HG03095 (cell line): ENCODE results near the gene SPP2.

Experiments used
- ATAC-seq: cut with Tn5 transposase; IDR thresholded peaks from one replicate; pipeline ENCODE4 v1.9.1; 2021; ENCODE audit warnings: moderate library complexity; ENCODE audit not compliant: unreplicated experiment

The SPP2 gene

DNA sequence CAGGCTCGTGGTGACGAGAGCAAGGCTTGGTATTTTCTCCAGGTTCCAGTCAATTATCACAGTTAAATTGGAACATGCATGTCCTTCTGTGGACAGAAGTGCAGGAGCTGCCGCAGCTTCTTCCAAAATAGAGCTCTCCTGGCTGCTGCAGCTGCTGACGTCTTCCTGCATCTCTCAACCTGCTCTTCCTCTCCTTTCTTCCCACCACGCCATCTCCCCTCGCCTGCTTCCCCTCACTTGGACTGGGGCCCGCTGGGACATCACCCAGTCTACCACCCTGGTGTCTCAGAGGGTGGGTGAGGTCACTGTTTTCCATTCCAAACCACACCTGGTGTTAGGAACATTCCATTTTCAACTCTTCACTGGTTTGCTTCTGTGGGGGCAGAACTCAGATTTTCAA, 41.4 kb downstream of the SPP2 start:
- no peak for ATAC-seq

DNA sequence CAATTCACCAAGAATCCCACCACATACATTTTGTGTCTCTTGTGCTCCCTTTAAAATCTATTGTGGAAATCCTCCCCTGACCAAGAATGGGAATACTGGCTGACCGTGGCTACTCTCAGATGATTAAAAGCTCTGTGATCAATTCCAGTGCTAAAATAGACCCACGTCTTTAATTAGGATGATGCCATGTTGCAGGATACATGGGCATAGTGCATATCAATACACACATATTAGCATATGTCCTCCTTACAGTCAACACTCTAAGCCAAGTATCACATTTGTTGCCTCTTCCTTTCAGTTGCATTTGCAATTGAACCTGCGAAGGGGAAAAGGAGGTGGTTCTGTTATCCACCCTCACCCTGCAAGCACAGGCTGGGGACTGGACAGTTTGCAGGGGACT, 41.8 kb downstream of the SPP2 start:
- no peak for ATAC-seq

DNA sequence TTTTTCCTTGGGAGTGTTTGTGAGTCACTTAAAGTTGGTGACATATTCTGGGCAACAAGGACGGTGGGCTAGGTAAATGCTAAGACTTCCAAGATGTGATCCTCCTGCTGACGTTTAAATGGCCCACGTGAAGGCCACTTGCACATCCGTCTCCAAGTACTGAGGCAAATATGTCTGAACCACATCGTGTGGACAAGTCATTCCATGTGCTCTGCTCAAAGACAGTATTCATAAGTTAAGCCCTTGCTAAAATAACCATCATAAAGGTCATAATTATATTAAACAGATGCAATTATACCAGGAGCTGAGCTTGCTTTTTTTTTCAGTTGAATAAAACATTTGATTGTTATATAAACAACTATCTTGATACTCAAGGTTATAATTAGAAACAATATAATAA, 44.8 kb downstream of the SPP2 start:
- no peak for ATAC-seq

DNA sequence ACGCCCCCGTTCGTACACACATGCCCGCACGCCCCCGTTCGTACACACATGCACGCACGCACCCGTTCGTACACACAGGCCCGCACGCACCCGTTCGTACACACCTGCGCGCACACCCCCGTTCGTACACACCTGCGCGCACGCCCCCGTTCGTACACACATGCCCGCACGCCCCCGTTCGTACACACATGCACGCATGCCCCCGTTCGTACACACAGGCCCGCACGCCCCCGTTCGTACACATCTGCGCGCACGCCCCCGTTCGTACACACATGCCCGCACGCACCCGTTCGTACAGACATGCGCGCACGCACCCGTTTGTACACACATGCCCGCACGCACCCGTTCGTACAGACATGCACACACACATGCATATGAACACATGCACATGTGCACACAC, 45.7 kb downstream of the SPP2 start:
- ATAC-seq: no peak

DNA sequence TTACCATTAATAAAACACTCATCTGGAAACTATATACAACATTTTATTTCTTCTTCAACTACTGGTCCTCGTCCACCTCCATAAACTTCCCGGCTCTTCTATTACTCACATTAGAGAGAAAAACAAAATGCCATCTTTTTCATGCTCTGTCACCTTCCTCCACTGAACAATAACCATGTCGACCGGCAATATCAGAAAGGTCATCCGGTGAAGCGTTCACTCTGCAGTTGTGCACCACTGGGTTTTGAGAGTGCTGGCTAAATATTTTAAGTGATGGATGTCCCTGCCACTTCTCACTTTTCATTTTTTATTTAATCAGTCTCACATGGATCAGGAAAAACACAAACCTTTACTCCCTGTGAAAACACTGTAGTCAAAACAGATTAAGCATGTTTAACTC, 48.2 kb downstream of the SPP2 start:
- no peak for ATAC-seq

DNA sequence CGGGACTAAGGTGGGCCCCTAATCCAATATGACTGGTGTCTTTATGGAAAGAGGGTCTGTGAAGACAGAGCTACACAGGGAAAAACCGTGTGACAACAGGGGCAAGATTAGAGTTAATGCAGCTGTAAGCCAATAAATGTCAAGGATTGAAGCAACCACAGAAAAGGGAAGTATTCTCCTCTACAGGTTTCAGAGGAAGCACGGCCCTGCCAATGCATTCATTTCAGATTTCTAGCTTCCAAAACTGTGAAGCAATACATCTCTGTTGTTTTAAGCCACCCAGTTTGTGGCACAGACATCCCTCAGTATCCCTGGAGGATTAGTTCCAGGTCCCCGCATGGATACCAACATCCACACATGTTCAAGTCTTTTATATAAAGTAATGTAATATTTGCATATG, 48.8 kb downstream of the SPP2 start:
- no peak for ATAC-seq

DNA sequence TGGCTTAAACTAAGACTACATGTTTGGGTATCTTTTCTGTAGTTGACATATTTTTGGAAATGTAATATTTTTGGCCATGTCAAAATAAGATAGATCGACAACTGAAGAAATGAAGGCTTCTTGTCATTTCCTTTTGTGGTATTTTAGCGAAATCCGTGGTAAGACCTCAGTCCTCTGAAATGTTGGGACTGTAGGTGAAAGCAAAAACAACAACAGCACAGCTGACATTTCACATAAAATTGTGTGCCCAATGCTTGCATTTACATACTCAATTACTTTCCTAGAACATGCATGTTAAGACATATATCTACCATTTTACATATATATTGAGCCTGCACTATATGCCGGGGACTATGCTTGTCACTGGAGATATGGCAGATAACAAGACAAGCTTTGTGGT, 50.2 kb downstream of the SPP2 start:
- ATAC-seq: no peak

DNA sequence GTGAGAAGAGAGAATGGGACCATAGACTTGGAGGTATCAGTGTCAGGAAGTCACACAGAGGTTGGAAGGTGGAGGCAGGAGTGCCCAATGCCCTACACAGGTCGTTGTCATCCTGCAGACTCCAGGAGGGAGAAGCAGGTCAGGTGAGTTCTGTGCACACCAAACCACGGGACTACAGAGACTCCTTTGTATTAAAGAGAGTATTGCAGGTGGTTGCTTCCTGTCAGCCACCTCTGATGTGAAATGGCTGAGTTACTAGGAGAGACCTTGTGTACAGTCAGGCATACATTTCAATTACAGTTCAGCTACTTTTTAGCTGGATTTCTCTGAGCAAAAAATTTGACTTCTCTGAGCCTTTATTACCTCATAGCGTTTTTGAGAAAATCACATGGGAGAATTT, 51.6 kb downstream of the SPP2 start:
- ATAC-seq: no peak

DNA sequence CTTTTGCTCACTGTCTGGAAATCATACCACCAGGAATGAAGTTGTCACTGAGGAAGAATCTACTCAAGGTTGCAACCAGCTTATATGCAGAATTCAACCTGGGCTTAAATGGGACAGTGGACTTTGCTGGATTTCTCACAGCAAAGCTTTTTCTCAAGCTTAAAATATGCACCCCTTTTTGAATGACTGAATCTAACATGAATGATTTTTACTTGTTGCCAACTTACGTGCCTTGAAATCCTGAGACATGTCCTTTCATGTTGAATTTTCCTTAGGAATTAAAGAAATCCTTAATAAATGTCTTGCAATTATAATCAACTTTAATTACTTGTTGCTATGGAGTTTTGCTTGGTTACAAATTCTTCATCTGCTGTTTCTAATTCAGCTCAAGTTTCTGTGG, 57.4 kb downstream of the SPP2 start:
- ATAC-seq: no peak

DNA sequence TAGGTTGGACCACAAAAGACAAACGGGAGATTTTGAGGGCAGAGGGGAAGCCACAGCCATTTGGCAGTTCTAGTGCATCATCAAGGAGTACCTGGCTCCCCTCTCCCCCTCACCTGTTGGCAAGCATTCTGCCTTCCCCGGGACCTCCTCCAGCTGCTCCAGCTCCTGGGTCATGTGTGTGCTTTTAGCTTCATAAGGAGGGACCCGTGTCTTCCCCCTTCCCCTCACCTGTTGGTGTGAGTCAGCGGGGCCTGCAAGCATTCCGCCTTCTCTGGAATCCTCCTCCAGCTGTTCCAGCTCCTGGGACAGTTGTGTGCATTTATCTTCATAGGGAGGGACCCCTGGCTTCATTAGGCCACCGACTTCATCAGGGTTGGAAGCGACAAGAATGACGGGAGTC, 58.8 kb downstream of the SPP2 start:
- no peak for ATAC-seq

DNA sequence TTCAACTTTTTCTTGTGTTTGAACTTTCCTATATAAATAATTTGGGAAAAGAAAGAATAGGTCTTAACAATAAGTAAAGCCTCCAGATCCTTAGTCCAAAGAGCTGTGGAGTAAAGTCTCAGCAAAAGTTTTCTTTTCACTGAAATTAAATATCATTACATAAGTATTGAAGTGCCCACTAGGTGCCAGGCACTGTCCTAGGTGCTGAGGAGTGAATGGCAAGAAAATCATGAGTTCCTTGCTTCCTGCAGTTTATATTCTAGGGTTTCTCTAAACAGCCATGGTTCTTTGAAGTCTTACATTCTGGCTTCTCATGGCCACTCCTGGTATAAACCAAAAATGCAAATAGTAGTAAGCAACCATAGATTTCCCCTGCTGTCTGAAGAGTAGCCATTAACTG, 59.7 kb downstream of the SPP2 start:
- ATAC-seq: no peak

DNA sequence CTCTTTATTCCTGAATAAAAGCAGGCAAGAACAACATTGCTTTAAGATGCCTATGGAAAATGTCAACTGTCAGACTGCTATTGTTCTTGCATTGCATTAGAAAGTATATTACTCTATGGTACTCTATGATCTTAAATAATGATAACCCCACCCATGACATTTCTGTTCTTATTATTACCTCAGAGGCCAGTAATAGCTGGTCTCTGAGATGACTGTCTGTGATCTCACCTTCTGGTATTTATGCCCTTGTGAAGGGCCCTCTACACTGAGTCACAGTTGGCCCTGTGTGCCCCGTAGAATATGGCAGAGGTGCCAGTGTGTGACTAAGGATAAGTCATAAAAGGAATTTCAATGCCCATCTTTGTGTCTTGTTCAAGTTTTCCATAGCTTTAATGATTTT, 61.0 kb downstream of the SPP2 start:
- ATAC-seq: no peak

DNA sequence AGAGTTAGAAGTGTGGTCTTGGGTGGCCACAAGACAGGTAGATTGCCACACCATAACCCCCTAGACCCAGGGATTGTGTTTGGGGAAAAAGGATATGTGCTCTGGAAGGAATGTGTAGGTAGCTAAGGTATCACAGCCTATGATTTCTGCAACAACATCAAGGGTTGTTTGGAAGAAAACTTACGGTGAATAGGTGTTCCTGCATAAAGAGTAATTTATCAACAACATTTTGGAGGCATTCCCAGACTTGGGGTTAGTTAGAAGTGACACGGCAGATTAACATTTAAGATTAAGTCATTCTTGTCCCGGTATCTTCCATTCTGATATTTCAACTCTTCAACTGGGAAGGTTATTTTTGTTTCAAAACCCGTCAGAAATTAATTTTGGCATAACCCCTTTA, 65.5 kb downstream of the SPP2 start:
- no peak for ATAC-seq

DNA sequence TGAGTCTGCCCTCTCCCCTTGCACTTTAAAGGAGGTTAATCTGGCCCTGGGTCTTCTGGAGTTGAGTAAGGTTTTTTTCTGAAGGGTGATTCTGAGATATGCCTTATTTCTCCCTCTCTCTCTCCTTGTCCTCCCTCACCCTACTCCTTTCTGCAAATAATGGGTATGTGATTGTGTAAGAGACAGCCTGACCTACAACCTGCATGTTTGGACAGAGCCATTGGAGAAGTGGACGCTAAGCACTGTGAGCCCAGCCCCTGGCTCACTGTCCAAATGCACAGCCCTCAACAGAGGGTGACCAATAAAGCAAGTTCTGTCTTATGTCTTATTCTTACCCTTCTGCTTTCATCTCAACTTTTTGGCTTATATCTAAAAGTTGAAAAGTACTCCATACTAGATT, 71.5 kb downstream of the SPP2 start:
- no peak for ATAC-seq

DNA sequence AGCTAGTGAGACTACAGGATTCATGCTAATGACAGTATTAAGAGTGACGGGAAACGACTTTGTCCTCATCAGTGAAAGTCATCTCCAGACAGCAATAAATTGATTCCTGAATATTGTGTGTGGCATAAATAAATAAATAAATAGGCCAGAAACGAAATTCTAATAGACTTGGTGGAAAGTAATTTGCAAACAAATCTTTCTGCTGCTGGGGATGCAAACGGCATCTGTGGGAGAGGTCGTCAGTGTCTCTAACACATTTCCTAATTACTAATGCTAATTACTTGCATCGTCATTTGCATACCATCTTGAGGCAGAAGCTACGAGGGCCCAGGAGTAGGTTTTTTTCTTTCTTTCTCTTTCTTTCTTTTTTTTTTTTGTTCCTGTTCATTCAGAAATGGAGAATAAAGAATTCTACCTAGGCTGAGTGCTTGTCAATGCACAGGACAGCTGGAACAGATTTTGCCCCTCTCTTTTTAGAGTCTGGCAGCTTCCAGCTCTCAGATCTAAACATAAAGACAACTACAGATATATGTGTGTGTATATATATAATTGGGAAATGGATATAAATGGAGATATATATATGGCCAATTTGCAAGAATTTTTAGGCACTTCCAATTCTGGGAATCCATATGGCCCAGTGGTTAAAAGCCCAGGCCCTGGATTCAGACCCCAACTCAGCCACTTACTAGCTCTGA, 75.1 kb downstream of the SPP2 start:
- no peak for ATAC-seq

DNA sequence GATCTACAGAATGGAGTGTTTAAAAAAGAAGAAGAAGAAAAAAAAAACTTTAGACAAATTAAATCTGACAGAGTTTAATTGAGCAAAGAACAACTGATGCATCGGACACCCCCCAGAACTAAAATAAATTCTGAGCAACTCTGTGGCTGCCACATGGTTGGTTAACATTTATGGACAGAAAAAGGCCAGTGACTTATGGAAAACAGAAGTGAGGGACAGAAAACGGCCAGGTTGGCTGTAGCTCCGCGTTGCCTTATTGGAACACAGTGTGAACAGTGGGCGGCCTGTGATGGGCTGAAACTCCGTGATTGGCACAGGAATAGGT, 75.6 kb downstream of the SPP2 start:
- no peak for ATAC-seq
